GM18909 (cell line): ENCODE data around the gene ARHGEF5.
"Not testable (repeated sequence)": the region's sequence is repeated elsewhere in the genome, so short reads cannot be mapped to it uniquely, and the experiment has no call there.

Experiments used
- ATAC-seq: cut with Tn5 transposase; IDR thresholded peaks from one replicate; pipeline ENCODE4 v1.9.1; 2021; ENCODE audit warnings: mild to moderate bottlenecking; ENCODE audit not compliant: unreplicated experiment, poor library complexity

ARHGEF5 gene

GRCh38 chr7:144418931-144419330 lies 63.7 kb downstream of the ARHGEF5 start:
- not testable (repeated sequence) for ATAC-seq

- ATAC-seq, result not testable (repeated sequence)
These were observed 72.3 kb downstream of the ARHGEF5 start for GRCh38 chr7:144427539-144427938.

GRCh38 chr7:144428431-144428830 lies 73.2 kb downstream of the ARHGEF5 start:
- no peak for ATAC-seq
